HG03469 (cell line): ENCODE measurements around the gene CERKL.

Source experiments
- ATAC-seq: cut with Tn5 transposase; IDR thresholded peaks from one replicate; pipeline ENCODE4 v1.9.1; 2021; ENCODE audit warnings: mild to moderate bottlenecking, moderate library complexity, moderate number of reproducible peaks; ENCODE audit not compliant: unreplicated experiment

CERKL gene

GRCh38 chr2:181578829-181579228 lies 78.1 kb downstream of the CERKL start:
- ATAC-seq, result no peak

- ATAC-seq, result no peak
These were observed 80.5 kb downstream of the CERKL start for GRCh38 chr2:181576431-181576830.

- ATAC-seq, result no peak
These were observed 81.3 kb downstream of the CERKL start for GRCh38 chr2:181575650-181576025.

DNA sequence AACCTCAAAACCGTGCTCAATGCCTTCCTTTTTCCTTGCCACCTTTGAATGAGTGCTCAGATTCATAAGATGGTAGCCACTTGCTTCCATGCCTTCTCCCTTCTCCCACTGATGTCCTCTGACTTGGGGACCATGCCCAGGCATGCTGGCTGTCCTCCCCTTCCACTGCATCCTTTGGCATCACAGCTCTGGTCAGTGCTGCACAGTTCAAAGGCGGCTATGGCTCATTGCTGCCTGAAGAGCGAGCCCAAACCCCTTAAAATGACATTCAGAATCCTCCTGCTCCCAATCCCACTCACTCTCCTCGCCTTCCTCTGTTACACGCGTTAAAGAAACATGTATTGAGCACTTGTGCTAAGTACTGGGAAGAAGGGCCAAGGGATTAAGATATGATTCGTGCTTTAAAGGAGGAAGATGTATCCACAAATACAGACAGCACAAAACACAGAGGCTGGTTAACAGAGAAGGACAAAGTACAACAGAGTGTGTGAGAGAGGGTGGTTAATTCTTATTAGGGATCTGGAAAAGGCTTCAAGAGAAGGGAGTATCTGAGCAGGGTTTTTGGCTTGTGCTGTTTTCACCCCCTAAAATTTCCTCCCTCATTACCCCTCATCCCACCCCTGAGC lies 81.8 kb downstream of the CERKL start:
- no peak for ATAC-seq

DNA sequence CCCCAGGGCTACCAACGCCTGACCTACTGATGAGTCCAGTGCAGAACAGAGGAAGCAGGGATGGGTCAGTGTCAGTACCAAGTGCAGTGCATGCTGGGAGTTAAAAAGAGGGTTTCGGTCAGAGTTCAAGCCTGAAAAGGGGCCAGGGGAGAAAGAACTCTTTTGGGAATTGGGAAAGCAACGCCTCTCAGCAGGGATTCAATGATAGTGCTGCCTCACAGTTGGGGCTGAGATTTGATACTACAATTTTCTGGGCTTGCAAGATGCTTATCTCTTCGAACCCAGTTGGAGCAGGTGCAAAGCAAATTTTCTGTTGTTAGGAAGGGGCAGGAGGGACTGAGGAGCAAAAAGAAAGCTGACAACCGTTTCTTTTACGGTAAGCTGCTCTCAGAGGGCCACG lies 82.6 kb downstream of the CERKL start:
- no peak for ATAC-seq

DNA sequence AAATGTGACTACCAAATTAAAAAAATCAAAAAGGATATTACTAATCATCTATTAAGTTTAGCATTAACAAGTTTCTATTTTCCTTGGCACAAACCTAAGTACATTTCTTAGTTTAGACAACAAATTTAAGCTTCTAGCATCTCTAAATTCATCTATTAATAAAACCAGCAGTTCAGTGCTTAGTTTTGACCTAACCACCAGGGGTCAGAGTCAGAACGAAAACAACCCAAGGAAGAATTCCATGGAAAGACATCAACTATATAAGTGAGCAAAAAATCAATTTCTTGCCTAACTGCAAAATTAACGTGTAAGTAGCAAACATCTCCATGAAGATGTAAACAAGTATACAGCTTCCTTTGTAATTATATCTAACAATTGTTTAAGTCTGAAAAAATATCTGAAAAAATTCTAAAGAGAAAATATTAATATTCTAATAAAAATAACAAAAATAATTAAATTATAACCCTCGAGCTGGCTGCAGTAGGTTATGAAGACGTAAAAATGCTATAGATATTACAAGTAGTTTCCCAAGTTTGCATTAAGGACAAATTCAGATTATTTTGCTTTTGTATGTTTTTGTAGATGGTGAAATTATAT lies 83.7 kb downstream of the CERKL start:
- no peak for ATAC-seq

DNA sequence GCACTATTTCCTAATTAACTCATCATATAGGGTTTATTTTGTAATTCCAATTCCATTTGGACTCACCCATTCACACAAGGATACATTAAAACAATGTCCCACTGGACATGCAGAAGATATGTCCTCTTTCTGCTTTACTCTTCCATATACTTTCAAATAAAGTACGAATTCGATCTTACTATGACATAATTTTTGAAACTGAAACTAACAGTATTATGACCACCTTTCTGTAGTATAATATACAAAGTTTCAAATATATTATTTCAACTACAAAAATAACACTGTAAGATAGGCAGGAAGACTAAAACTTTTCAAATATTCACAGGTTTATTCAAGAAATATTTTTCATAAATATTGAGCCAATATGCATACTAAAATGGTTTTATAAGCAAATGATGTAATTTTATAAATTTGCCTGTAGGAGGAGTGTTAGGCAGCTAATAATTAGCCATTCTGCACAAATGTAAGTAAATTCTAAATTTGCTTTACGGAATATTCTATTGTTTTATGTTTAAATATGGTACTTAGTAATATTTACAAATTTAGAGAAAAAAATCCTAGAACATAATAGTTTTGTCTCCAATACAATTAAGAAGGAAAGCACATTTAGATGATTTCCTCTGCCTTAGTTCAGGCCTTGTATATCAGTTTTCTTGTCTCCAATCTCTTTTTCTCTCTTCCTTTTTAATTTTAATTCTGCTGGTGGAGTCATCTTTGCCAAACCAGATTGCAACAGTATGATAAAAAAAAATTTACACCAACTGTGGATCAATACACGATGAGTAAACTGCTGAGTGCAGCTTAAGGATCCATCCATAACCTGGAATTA lies 85.9 kb downstream of the CERKL start:
- ATAC-seq, result no peak

- ATAC-seq, result no peak
These were observed 86.8 kb downstream of the CERKL start for GRCh38 chr2:181570059-181570458.

DNA sequence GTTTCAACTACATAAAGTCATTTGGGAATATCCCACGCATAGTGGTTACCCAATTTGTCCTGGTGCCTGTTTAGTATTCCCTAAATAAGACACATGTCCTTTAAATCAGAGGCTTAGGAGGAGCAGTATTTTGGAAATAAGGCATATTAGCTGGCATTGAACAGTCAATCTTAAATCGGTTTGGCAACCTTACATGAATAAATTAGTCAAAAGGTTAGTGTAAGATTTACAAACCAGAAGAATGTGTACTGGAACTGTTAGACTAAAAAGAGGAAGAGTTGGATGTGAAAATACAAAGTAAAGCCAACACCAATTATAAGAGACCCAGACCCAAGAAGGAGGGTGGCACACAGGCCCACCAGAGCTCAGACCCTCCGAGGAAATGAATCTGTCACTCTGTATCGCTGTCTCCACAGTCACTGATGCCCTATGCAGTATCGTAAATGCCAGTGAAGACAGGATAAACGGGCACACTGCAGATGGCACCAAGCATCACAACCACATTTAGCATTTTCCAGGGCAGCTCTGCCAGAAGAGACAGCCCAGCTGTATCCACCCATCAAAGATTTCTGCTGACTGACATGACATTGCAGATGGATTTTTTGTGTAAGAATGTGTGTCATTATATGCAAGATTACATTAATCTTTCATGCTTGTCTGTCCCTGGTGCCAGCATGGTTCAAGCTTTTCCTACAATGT lies 90.4 kb downstream of the CERKL start:
- no peak for ATAC-seq

DNA sequence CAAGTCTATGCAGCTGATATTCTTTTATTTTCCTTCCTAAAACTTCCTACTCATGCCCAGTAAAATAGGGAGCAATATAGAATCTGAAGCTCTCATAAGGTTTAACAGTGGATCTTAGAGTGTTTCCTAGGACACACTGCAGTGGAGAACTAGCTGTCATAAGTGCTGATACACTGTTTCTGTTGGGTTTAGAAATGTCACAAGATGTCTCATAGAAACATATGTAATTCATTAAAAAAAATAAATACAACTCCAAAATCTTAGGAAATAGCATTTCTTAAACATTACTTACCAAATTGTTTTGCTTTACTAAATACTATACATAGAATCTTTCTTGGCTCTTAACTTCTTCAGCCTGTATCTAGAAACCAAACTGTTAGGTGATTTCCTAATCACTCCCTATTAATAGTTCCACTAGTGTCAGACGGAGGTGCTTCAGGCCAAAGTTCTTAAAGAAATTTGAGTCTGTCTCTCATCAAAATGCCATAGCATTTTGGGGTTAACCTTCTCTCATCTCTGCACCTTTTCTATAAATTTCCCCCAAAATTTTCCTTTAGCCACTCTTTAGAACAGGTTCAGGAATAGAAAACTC lies 93.7 kb downstream of the CERKL start:
- no peak for ATAC-seq

- no peak for ATAC-seq
These were observed 98.5 kb downstream of the CERKL start for GRCh38 chr2:181558371-181558770.

GRCh38 chr2:181554061-181554830 lies 102.7 kb downstream of the CERKL start:
- ATAC-seq, result no peak

GRCh38 chr2:181553244-181553643 lies 103.7 kb downstream of the CERKL start:
- ATAC-seq, result no peak

DNA sequence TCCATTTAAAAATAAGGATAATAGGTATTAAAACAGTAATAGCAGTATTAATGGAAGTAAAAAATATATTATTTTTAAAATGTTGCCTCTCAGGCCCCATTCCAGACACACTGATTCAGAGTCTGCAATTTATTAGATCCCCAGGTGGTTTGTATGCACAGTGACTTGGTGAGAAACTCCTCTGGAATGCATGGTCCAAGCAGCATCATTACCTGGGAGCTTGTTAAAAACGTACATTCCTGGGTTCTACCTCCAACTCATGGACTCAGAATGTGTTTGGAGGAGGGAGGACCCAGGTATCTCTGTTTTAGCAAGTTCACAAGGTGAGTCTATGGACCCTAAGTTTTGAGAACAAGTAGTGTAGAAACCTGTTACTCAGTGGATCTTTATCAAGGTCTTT lies 104.1 kb downstream of the CERKL start:
- no peak for ATAC-seq

DNA sequence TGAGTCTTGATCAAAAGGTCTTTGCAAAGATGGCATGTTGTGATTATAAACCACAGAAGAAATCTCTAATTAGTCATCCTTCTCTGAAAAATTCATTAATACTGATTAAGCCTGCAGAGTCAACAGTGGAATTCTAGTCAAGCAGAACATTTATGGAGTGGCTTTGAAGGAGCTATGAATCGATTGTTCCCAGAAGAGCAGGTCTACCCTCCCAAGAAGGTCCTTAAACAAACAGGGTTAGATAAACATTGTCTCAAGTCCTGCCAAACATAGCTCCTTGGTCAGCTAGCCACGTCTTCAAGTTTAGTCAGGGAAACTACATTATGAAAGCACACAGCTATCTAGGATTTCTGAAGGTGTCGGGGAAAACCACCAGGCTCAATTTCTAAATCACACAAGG lies 110.8 kb downstream of the CERKL start:
- ATAC-seq, result no peak

DNA sequence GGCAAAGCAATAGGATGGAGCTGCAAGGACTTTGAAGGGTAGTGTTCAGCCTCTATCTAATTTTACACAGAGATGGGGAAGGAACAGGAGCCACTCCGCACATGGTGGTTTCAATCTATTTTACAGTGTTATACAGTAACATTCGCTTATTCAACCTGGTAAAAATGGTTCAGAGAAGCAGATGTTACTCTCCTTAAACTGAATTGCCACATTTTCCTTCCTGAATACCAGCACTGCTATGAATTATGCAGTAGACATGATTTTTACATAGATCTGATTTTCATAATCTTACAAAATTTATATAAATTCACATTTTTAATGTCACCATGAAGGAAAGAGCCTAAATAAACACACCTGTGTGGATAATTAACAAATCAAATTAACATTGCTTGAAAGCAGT lies 114.7 kb downstream of the CERKL start:
- ATAC-seq, result no peak

DNA sequence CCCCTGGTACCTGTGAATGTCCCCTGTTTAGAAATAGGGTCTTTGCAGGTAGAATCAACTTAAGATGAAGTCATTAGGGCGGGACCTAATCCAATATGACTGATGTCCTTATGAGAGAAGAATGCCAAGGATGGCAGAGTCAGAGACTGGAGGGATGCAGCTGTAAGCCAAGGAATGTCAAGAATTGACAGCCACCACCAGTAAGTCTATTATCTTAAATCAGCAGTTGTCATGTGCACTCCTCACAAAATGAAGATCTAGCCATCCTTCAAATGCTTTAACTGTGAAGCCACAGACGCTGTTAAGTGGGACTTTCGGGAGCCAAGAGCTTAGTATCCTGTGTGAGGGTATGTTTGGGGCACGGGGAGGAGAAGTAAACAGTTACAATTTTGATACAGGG lies 116.5 kb downstream of the CERKL start:
- no peak for ATAC-seq

GRCh38 chr2:181536730-181537129 lies 120.2 kb downstream of the CERKL start:
- ATAC-seq, result no peak

DNA sequence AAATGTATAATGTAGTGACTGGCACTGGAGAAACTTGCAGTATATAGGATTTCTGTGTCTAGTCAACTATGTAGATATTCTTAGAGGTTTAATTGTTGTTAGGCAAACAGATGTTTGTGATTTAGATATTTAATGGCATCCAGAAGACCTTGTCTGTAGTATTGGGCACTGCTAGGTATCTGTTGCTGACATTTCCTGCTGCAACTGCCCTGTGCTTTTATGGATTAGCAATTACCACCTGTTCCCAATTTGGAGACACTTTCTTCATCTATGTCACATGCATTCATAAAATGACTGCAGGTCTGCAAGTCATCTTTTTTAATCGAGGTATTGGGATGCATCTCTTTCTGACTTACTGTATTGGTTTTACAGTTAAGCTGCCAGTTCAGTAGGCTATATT lies 128.5 kb downstream of the CERKL start:
- no peak for ATAC-seq

- no peak for ATAC-seq
These were observed 129.8 kb downstream of the CERKL start for GRCh38 chr2:181527058-181527457.
